PFSK-1 (cell line): ENCODE measurements around the gene GGN.

Experiments
- POLR2AphosphoS5 ChIP-seq: IDR thresholded peaks from 2 replicates; pipeline ENCODE4 v1.6.1; 2012; ENCODE audit warnings: low read depth, mild to moderate bottlenecking, control low read depth, low read length, moderate library complexity
- SIN3A ChIP-seq: IDR thresholded peaks from 2 replicates; pipeline ENCODE4 v1.6.1; 2012; ENCODE audit warnings: mild to moderate bottlenecking, low read length, moderate library complexity, borderline replicate concordance; ENCODE audit not compliant: insufficient read depth
- TAF1 ChIP-seq: IDR thresholded peaks from 2 replicates; pipeline ENCODE4 v1.6.1; 2012; ENCODE audit warnings: low read length, control low read depth, borderline replicate concordance; ENCODE audit not compliant: insufficient read depth
- TF ChIP-seq, protein P1 (sequence below), 2 experiments: IDR thresholded peaks; 2 replicates each; pipeline versions ENCODE4 v1.6.1 to v1.8.0; 2011 to 2012; ENCODE audit warnings: low read depth in 2 of 2, low read length in 2 of 2, control low read depth in 1 of 2, inconsistent platforms in 1 of 2, mild to moderate bottlenecking in 1 of 2, moderate library complexity in 1 of 2; ENCODE audit not compliant: insufficient read depth in 1 of 2

DNA sequence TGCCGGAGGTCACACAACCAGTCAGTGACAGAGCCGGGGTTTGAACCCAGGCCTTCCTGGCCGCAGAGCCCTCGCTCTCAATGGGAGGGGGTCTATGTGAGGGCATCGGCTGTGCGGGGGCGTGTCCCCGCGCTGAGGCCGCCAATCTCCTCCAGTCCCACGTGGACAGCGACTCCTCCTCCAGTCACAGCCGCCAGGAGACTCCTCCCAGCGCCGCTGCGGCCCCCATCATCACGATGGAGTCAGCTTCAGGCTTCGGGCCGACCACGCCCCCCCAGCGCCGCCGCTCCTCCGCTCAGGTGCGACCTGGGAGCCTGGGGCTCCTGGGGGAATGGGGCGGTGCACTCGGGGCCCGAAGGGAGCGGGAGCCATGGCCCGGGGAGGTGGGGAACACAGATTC, 6.7 kb upstream of the GGN start:
- TF ChIP-seq SIN3A (no peak), TAF1 (no peak), POLR2AphosphoS5 (no peak)
- TF ChIP-seq, protein P1, sequence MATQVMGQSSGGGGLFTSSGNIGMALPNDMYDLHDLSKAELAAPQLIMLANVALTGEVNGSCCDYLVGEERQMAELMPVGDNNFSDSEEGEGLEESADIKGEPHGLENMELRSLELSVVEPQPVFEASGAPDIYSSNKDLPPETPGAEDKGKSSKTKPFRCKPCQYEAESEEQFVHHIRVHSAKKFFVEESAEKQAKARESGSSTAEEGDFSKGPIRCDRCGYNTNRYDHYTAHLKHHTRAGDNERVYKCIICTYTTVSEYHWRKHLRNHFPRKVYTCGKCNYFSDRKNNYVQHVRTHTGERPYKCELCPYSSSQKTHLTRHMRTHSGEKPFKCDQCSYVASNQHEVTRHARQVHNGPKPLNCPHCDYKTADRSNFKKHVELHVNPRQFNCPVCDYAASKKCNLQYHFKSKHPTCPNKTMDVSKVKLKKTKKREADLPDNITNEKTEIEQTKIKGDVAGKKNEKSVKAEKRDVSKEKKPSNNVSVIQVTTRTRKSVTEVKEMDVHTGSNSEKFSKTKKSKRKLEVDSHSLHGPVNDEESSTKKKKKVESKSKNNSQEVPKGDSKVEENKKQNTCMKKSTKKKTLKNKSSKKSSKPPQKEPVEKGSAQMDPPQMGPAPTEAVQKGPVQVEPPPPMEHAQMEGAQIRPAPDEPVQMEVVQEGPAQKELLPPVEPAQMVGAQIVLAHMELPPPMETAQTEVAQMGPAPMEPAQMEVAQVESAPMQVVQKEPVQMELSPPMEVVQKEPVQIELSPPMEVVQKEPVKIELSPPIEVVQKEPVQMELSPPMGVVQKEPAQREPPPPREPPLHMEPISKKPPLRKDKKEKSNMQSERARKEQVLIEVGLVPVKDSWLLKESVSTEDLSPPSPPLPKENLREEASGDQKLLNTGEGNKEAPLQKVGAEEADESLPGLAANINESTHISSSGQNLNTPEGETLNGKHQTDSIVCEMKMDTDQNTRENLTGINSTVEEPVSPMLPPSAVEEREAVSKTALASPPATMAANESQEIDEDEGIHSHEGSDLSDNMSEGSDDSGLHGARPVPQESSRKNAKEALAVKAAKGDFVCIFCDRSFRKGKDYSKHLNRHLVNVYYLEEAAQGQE (IDR thresholded peaks at IDR 0.05; ENCODE audit: insufficient read depth in 1 of 2, low read depth in 2 of 2, low read length in 2 of 2), result no peak
